ENCODE measurements around the gene AKR1C8. TPM values are rescaled to one million over a fixed set of nuclear protein-coding genes. Genes with fewer than 3 reads are reported as not detected.
"Not testable (repeated sequence)": the region's sequence is repeated elsewhere in the genome, so short reads cannot be mapped to it uniquely, and the experiment has no call there.

AKR1C8 gene
- total and polyA plus RNA-seq, 2 experiments from 2014 or later, result not detected

DNA sequence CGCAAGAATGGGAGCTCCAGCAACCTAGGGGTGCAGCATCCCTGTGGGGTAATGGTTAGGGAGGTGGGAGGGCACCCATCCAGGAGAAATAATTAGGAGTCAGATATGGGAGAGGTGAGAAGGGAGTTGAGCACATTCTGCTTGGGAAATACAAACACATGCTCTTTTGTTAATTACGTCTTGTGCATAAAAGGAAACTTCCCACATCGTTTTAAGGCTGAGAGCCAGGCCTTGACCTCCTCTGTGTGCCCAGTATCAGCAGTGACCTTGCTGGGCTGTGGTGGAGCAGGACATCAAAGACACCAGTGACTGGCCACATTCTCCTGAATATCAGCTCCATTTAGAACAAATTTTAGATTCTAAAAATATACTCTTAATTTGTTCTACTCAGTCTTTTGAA, 34.3 kb upstream of the AKR1C8 start:
- no peaks in the 10 kb centered on the region; the same call in 1 of the 2 replicates for H3K27me3 ChIP-seq (replicated peaks; ENCODE audit: insufficient read depth)
- no peak overlapping the region for H3K27ac ChIP-seq
- no peaks in the 10 kb centered on the region for H3F3A ChIP-seq (ENCODE audit: insufficient read depth)
- no peak overlapping the region for H2AFZ ChIP-seq
- DNase-seq, result no peak
- no peaks in the 10 kb centered on the region for H3K4me1 ChIP-seq (ENCODE audit: insufficient read depth)
- WGBS, 2 experiments (ENCODE audit: low coverage in 1 of 2, low lambda C conversion rate in 2 of 2, missing lambda C conversion rate in 2 of 2), result 41 to 48% methylated on average over 3 of the region's 3 CpGs
- H3K4me3 ChIP-seq, result no peak overlapping the region
- no peaks in the 10 kb centered on the region for H3K79me2 ChIP-seq (ENCODE audit: insufficient read depth)
- H3K36me3 ChIP-seq (ENCODE audit: low read depth), result no peaks in the 10 kb centered on the region
- H3K9me3 ChIP-seq (ENCODE audit: low read depth), result no peaks in the 10 kb centered on the region
- H3K9me2 ChIP-seq (ENCODE audit: insufficient read depth), result no peaks in the 10 kb centered on the region
- in situ Hi-C loops (cut with MboI), result no loop called here
- H4K20me1 ChIP-seq (ENCODE audit: insufficient read depth), result no peaks in the 10 kb centered on the region
- no peak overlapping the region for H3K9ac ChIP-seq
- TF ChIP-seq EZH2phosphoT487 (IDR thresholded peaks at IDR 0.05; ENCODE audit: insufficient read depth, low read depth) (no peak), EZH2 (IDR thresholded peaks at IDR 0.05; ENCODE audit: insufficient read depth, poor library complexity, severe bottlenecking) (no peak)
- H3K4me2 ChIP-seq (ENCODE audit: unreplicated experiment), result no peak overlapping the region

DNA sequence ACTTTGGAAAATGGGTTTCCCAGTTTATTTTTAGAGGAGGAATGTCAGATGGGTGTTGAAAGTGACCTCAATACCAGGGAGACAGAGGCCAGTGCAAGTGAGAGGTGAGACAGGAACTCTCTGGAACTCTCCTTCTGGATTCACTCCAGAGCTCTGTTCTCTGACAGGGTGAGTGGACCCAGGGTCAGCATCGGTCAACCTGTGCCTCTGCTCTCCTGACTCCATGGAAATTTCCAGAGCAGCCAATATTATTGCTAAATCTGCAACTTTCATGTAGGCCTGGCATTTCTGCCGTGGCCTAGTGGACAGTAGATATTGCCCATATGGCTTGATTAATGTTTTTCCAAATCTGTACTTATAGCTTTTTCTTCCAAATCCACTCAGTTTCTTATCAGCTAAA, 31.9 kb upstream of the AKR1C8 start:
- in situ Hi-C loops (cut with MboI), result no loop called here
- Histone ChIP-seq H3K9me2 (ENCODE audit: insufficient read depth) (no peaks in the 10 kb centered on the region), H3K9me3 (ENCODE audit: low read depth) (no peaks in the 10 kb centered on the region), H3K27ac (no peak overlapping the region), H3K4me2 (ENCODE audit: unreplicated experiment) (no peak overlapping the region), H3K79me2 (ENCODE audit: insufficient read depth) (no peaks in the 10 kb centered on the region), H3K9ac (no peak overlapping the region), H2AFZ (no peak overlapping the region), H4K20me1 (ENCODE audit: insufficient read depth) (no peaks in the 10 kb centered on the region), H3K36me3 (ENCODE audit: low read depth) (no peaks in the 10 kb centered on the region), H3K27me3 (replicated peaks; ENCODE audit: insufficient read depth) (no peaks in the 10 kb centered on the region; the same call in 1 of the 2 replicates), H3K4me1 (ENCODE audit: insufficient read depth) (no peaks in the 10 kb centered on the region), H3F3A (ENCODE audit: insufficient read depth) (no peaks in the 10 kb centered on the region), H3K4me3 (no peak overlapping the region)
- no peak for DNase-seq
- TF ChIP-seq EZH2 (IDR thresholded peaks at IDR 0.05; ENCODE audit: insufficient read depth, poor library complexity, severe bottlenecking) (no peak), EZH2phosphoT487 (IDR thresholded peaks at IDR 0.05; ENCODE audit: insufficient read depth, low read depth) (no peak)
- WGBS, 2 experiments (ENCODE audit: low coverage in 1 of 2, low lambda C conversion rate in 2 of 2, missing lambda C conversion rate in 2 of 2), result 26 to 32% methylated on average over 2 of the region's 2 CpGs

DNA sequence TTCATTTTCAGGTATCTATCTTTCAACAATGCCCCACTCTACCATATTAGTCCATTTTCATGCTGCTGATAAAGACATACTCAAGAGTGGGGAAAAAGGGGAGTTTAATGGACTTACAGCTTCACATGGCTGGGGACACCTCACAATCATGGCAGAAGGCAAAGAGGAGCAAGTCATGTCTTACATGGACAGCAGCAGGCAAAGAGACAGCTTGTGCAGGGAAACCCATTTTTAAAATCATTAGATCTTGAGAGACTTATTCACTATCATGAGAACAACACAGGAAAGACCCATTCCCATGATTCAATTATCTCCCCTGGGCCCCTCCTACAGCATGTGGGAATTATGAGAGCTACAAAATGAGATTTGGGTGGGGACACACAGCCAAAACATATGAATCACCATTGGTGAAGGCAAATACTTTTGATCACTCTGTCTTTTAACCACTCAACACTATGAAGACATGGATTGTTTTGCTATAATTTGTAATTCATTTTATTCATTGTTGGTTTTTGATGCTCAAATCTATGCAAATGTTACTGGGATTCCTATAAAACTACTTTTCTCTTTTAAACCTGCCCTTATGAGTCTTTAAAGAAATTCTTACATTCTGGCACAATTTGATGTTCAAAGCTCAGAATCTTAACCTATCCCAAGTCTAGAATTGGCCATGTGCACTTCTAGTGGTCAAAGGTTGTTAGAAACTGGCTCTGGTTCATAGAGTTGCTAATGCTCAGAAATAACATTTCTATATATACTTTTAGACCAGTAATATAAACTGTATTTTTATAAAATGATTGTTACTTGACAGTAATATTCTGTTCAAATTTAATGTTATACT, 27.0 kb upstream of the AKR1C8 start:
- no peaks in the 10 kb centered on the region for H3K9me3 ChIP-seq (ENCODE audit: low read depth)
- H3K4me1 ChIP-seq (ENCODE audit: insufficient read depth), result no peaks in the 10 kb centered on the region
- H3K36me3 ChIP-seq (ENCODE audit: low read depth), result no peaks in the 10 kb centered on the region
- H3K4me3 ChIP-seq, result no peak overlapping the region
- no peaks in the 10 kb centered on the region for H3K79me2 ChIP-seq (ENCODE audit: insufficient read depth)
- no peak for DNase-seq
- in situ Hi-C loops (cut with MboI), result no loop called here
- no peak overlapping the region for H3K9ac ChIP-seq
- no peak overlapping the region for H2AFZ ChIP-seq
- H3F3A ChIP-seq (ENCODE audit: insufficient read depth), result no peaks in the 10 kb centered on the region
- H3K27ac ChIP-seq, result no peak overlapping the region
- no peaks in the 10 kb centered on the region for H4K20me1 ChIP-seq (ENCODE audit: insufficient read depth)
- no peak overlapping the region for H3K4me2 ChIP-seq (ENCODE audit: unreplicated experiment)
- H3K9me2 ChIP-seq (ENCODE audit: insufficient read depth), result no peaks in the 10 kb centered on the region
- peaks cover 4% of the 10 kb centered on the region for H3K27me3 ChIP-seq (replicated peaks; ENCODE audit: insufficient read depth)
- no peak for TF ChIP-seq EZH2 (IDR thresholded peaks at IDR 0.05; ENCODE audit: insufficient read depth, poor library complexity, severe bottlenecking)
- TF ChIP-seq EZH2phosphoT487 (IDR thresholded peaks at IDR 0.05; ENCODE audit: insufficient read depth, low read depth), result no peak

DNA sequence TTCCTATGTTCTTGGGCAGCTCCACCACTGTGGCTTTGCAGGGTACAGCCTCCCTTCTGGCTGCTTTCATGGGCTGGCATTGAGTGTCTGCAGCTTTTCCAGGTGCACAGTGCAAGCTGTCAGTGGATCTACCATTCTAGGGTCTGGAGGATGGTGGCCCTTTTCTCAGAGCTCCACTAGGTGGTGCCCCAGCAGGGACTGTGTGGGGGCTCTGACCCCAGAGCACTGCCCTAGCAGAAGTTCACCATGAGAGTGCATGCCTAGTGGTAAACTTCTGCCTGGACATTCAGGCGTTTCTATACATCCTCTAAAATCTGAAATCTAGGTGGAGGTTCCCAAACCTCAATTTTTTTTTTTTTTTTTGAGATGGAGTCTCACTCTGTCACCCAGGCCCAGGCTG, 25.3 kb upstream of the AKR1C8 start:
- H3K27ac ChIP-seq; H4K20me1 ChIP-seq (ENCODE audit: insufficient read depth); H3K4me2 ChIP-seq (ENCODE audit: unreplicated experiment); in situ Hi-C loops (cut with MboI); H3K9me3 ChIP-seq (ENCODE audit: low read depth); DNase-seq; H3K79me2 ChIP-seq (ENCODE audit: insufficient read depth); H2AFZ ChIP-seq; H3K4me1 ChIP-seq (ENCODE audit: insufficient read depth); H3K9ac ChIP-seq; H3K9me2 ChIP-seq (ENCODE audit: insufficient read depth); H3K36me3 ChIP-seq (ENCODE audit: low read depth); H3K4me3 ChIP-seq; H3F3A ChIP-seq (ENCODE audit: insufficient read depth): not testable (repeated sequence)
- peaks cover 13% of the 10 kb centered on the region for H3K27me3 ChIP-seq (replicated peaks; ENCODE audit: insufficient read depth)
- 30 to 47% methylated on average over 1 of the region's 1 CpG for WGBS, 2 experiments (ENCODE audit: low coverage in 1 of 2, low lambda C conversion rate in 2 of 2, missing lambda C conversion rate in 2 of 2)

DNA sequence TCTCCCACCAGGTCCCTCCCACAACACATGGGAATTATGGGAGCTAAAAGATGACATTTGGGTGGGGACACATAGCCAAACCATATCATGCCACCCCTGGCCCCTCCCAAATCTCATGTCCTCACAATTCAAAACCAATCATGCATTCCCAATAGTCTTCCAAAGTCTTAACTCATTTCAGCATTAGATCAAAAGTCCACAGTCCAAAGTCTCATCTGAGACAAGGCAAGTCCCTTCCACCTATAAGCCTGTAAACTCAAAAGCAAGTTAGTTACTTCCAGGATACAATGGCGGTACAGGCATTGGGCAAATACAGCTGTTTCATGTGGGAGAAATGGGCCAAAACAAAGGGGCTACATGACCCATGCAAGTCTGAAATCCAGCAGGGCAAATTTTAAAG, 24.8 kb upstream of the AKR1C8 start:
- 80 to 94% methylated on average over 1 of the region's 1 CpG for WGBS, 2 experiments (ENCODE audit: low coverage in 1 of 2, low lambda C conversion rate in 2 of 2, missing lambda C conversion rate in 2 of 2)
- in situ Hi-C loops (cut with MboI); H2AFZ ChIP-seq; H3F3A ChIP-seq (ENCODE audit: insufficient read depth); H3K4me3 ChIP-seq; DNase-seq; H4K20me1 ChIP-seq (ENCODE audit: insufficient read depth); H3K79me2 ChIP-seq (ENCODE audit: insufficient read depth); H3K36me3 ChIP-seq (ENCODE audit: low read depth); H3K4me2 ChIP-seq (ENCODE audit: unreplicated experiment); H3K9me3 ChIP-seq (ENCODE audit: low read depth); H3K9me2 ChIP-seq (ENCODE audit: insufficient read depth); H3K27ac ChIP-seq; H3K9ac ChIP-seq; H3K4me1 ChIP-seq (ENCODE audit: insufficient read depth): not testable (repeated sequence)
- H3K27me3 ChIP-seq (replicated peaks; ENCODE audit: insufficient read depth), result peaks cover 13% of the 10 kb centered on the region

Data from GM23248 (cell line).